Activated naive CD8-positive, alpha-beta T cell treated with anti-CD3 and anti-CD28 coated beads for 36 hours (primary cell): ENCODE data around the gene PPIF. TPM values are rescaled to one million over a fixed set of nuclear protein-coding genes. Genes with fewer than 3 reads are reported as not detected.

Experiments
- DNase-seq: peaks from one replicate; pipeline ENCODE4 v3.0.0; 2021
- H3K27ac Mint-ChIP-seq: one replicate; pipeline ENCODE4 v1.8.0; 2022; ENCODE audit warnings: mild to moderate bottlenecking, moderate library complexity, mixed read lengths
- H3K27me3 Mint-ChIP-seq: one replicate; pipeline ENCODE4 v1.8.0; 2022; ENCODE audit warnings: mild to moderate bottlenecking, mixed read lengths
- H3K36me3 Mint-ChIP-seq: one replicate; pipeline ENCODE4 v1.8.0; 2021; ENCODE audit warnings: mild to moderate bottlenecking, mixed read lengths
- H3K4me1 Mint-ChIP-seq: one replicate; pipeline ENCODE4 v1.8.0; 2021; ENCODE audit warnings: mixed read lengths
- H3K4me3 Mint-ChIP-seq: one replicate; pipeline ENCODE4 v1.8.0; 2022; ENCODE audit warnings: mild to moderate bottlenecking, moderate library complexity, mixed read lengths
- H3K9me3 Mint-ChIP-seq: one replicate; pipeline ENCODE4 v1.8.0; 2022; ENCODE audit warnings: mixed read lengths
- total RNA-seq, 2 experiments: library from RNA; stranded (reverse); gene quantifications; one replicate each; pipeline ENCODE4 v1.2.3, GENCODE V29; 2021

PPIF gene
- total RNA-seq, 2 experiments from 2014 or later: 163 to 176 TPM

GRCh38 chr10:79386637-79387465 is 39.6 kb downstream of the PPIF start:
- Mint-ChIP-seq H3K9me3 (no peaks in the 10 kb centered on the region), H3K4me1 (no peaks in the 10 kb centered on the region), H3K4me3 (no peak overlapping the region), H3K27me3 (no peaks in the 10 kb centered on the region), H3K36me3 (no peaks in the 10 kb centered on the region), H3K27ac (no peak overlapping the region)
- DNase-seq: no peak

DNA sequence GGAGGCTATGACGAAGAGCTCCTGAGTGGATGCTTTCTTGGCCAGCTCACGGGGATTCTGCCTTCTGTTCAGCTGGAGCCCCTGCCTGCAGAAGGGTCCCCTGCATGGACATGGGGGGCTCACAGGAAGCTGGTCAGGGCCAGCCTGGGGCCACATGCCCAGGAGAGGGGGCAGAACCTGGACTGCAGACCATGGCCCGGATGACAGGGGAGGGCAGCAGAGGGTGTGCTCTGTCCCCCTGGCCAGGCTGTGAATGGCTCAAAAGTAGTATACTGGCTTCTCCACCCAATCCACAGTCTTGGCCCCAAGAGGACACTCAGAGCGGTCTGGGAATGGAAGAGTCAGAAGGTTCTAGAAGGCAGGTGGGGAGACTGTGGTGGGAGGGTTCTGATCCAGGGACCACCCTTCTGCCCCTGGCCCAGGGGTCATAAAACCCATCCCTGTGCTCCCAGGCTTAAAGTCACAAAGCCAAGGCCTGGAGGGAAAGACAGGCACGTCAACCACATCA is 40.3 kb downstream of the PPIF start:
- Mint-ChIP-seq H3K4me1 (no peaks in the 10 kb centered on the region), H3K27ac (no peak overlapping the region), H3K36me3 (no peaks in the 10 kb centered on the region), H3K27me3 (no peaks in the 10 kb centered on the region), H3K9me3 (no peaks in the 10 kb centered on the region), H3K4me3 (no peak overlapping the region)
- DNase-seq: no peak

- DNase-seq: no peak
- H3K27ac Mint-ChIP-seq: no peak overlapping the region
- no peaks in the 10 kb centered on the region for H3K36me3 Mint-ChIP-seq
- H3K4me3 Mint-ChIP-seq: no peak overlapping the region
- no peaks in the 10 kb centered on the region for H3K4me1 Mint-ChIP-seq
- H3K9me3 Mint-ChIP-seq: no peaks in the 10 kb centered on the region
- no peaks in the 10 kb centered on the region for H3K27me3 Mint-ChIP-seq
Observed at GRCh38 chr10:79387974-79388850, 40.9 kb downstream of the PPIF start.

GRCh38 chr10:79390057-79390456 is 42.8 kb downstream of the PPIF start:
- H3K27me3 Mint-ChIP-seq: no peaks in the 10 kb centered on the region
- H3K27ac Mint-ChIP-seq: no peak overlapping the region
- no peaks in the 10 kb centered on the region for H3K4me1 Mint-ChIP-seq
- no peaks in the 10 kb centered on the region for H3K9me3 Mint-ChIP-seq
- H3K4me3 Mint-ChIP-seq: no peak overlapping the region
- no peak for DNase-seq
- no peaks in the 10 kb centered on the region for H3K36me3 Mint-ChIP-seq

- peak; percentile 22 for DNase-seq
- Mint-ChIP-seq H3K27ac (no peak overlapping the region), H3K4me3 (peak overlapping the region; percentile 11)
Observed at GRCh38 chr10:79390551-79391229, 43.4 kb downstream of the PPIF start.

GRCh38 chr10:79391231-79392019 is 44.2 kb downstream of the PPIF start:
- no peaks in the 10 kb centered on the region for H3K36me3 Mint-ChIP-seq
- DNase-seq: no peak
- no peaks in the 10 kb centered on the region for H3K4me1 Mint-ChIP-seq
- H3K27ac Mint-ChIP-seq: no peak overlapping the region
- no peak overlapping the region for H3K4me3 Mint-ChIP-seq
- H3K27me3 Mint-ChIP-seq: no peaks in the 10 kb centered on the region
- no peaks in the 10 kb centered on the region for H3K9me3 Mint-ChIP-seq

More at GRCh38 chr10:79390551-79391229, 43.4 kb downstream of the PPIF start:
- H3K27me3 Mint-ChIP-seq: no peaks in the 10 kb centered on the region
- H3K9me3 Mint-ChIP-seq: no peaks in the 10 kb centered on the region
- no peaks in the 10 kb centered on the region for H3K4me1 Mint-ChIP-seq
- H3K36me3 Mint-ChIP-seq: no peaks in the 10 kb centered on the region

DNA sequence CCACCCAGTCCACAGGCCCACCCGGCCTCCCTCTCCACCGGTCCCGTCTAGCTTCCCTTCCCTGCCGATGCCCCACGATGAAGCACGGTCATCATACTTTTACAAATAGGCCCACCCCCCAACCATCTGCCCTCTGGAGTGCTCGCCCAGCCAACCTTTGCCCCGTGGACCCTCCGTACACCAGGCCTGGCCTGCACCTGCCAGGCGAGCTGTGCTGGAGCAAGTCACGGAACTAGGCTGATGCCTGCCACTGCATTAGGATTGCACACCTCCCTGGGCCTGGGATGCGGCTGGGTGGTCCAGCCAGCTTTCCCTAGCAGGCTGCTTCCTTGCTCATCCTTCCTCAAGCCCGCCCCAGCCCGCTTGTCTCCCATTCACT is 44.7 kb downstream of the PPIF start:
- Mint-ChIP-seq H3K36me3 (no peaks in the 10 kb centered on the region), H3K27me3 (no peaks in the 10 kb centered on the region), H3K9me3 (no peaks in the 10 kb centered on the region), H3K4me1 (no peaks in the 10 kb centered on the region), H3K27ac (no peak overlapping the region), H3K4me3 (no peak overlapping the region)
- no peak for DNase-seq

- Mint-ChIP-seq H3K4me1 (no peaks in the 10 kb centered on the region), H3K9me3 (no peaks in the 10 kb centered on the region), H3K36me3 (no peaks in the 10 kb centered on the region), H3K27ac (no peak overlapping the region), H3K27me3 (no peaks in the 10 kb centered on the region), H3K4me3 (no peak overlapping the region)
- no peak for DNase-seq
Observed at GRCh38 chr10:79392506-79393176, 45.4 kb downstream of the PPIF start.

DNA sequence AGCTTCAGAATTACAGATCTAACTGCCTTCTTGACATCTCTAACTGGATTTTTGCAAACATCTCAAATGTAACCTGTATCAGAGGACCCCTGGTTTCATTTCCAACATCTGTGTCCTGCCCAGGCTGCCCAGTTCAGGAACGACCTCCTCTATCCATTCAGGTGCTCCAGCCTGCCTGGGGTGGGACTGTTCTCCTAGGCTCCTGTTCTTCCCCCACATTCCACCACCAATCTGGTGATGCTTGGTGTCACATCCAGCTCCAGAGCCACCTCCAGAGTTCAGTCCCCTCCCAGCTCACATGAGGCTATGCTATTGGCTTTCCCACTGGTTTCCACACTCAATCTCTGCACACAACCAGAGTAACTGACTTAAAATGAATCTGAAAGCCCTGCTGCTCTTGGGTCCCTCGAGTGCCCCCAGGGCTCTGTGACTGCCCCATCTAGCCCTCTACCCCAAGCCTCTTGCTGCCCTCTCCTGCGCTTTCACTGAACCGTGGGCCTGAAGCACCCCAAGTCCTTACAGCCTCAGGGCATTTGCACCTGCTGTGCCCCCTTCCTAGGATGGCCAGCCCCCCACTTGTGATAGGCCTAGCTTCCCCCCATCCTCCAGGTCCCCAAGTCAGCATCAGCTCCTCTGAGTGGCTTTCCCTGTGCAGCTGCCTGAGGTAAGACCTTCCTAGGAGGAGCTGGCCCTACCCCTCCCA is 46.1 kb downstream of the PPIF start:
- no peak overlapping the region for H3K27ac Mint-ChIP-seq
- H3K9me3 Mint-ChIP-seq: no peaks in the 10 kb centered on the region
- no peak for DNase-seq
- H3K4me1 Mint-ChIP-seq: no peaks in the 10 kb centered on the region
- no peaks in the 10 kb centered on the region for H3K27me3 Mint-ChIP-seq
- H3K4me3 Mint-ChIP-seq: no peak overlapping the region
- no peaks in the 10 kb centered on the region for H3K36me3 Mint-ChIP-seq

DNA sequence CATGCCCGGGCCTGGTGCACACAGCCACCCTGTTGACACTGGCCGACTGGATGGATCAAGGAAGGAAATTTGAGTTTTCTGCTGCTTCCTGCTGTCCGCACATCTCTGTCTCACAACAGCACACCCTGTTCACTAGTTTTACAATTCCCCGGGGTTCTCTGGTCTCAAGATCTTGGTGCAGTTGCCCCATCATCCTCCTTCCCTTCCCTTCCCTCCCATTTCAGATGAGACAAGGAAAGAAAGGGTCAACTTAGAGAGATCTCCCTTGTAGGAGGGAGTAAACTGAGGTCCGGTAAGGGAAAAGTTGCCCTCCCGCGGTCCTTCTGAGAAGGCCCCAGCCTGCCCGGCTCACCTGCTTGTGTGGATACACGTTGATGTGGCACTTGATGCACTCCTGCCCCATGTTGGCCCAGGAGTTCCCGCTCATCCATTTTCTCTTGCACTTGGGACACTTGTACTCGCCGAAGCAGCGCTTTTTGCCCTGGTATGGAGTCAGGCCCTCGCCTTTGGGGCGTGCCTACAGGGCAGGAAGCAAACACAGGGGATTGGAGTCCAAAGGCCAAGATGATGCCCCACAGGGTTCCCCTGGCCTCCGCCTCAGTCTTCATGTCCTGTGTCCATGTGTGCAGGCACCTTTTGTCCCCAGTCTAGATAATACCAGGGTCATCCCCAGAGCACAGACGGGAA is 46.8 kb downstream of the PPIF start:
- H3K27me3 Mint-ChIP-seq: no peaks in the 10 kb centered on the region

GRCh38 chr10:79394664-79395063 is 47.4 kb downstream of the PPIF start:
- H3K4me3 Mint-ChIP-seq: no peak overlapping the region
- peaks cover 3% of the 10 kb centered on the region for H3K27me3 Mint-ChIP-seq
- H3K36me3 Mint-ChIP-seq: no peaks in the 10 kb centered on the region
- no peak for DNase-seq
- H3K27ac Mint-ChIP-seq: no peak overlapping the region
- no peaks in the 10 kb centered on the region for H3K4me1 Mint-ChIP-seq
- H3K9me3 Mint-ChIP-seq: no peaks in the 10 kb centered on the region

More for the DNA sequence above, 46.8 kb downstream of the PPIF start:
- no peak for DNase-seq
- Mint-ChIP-seq H3K9me3 (no peaks in the 10 kb centered on the region), H3K36me3 (no peaks in the 10 kb centered on the region), H3K4me3 (no peak overlapping the region), H3K27ac (no peak overlapping the region), H3K4me1 (no peaks in the 10 kb centered on the region)

DNA sequence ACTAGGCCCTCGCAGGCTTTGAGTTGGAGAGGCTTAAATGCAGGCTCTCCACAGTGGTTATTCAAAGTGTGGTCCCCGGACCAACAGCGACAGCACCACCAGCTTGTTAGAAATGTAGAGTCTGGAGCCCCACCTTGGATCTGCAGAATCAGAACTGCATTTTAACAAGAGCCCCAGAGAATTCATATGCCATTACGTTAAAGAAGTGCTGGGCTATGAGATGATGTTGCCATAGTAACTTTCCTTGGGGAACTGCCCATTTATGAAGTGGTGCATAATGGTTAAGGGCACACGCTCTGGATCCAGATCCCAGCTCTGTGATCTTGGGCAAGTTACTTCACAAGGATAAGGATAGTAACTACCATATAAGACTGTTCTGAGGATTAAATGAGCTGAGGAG is 49.3 kb downstream of the PPIF start:
- Mint-ChIP-seq H3K9me3 (no peaks in the 10 kb centered on the region), H3K4me3 (no peak overlapping the region), H3K36me3 (no peaks in the 10 kb centered on the region), H3K27me3 (peaks cover 3% of the 10 kb centered on the region), H3K4me1 (no peaks in the 10 kb centered on the region), H3K27ac (no peak overlapping the region)
- DNase-seq: no peak

DNA sequence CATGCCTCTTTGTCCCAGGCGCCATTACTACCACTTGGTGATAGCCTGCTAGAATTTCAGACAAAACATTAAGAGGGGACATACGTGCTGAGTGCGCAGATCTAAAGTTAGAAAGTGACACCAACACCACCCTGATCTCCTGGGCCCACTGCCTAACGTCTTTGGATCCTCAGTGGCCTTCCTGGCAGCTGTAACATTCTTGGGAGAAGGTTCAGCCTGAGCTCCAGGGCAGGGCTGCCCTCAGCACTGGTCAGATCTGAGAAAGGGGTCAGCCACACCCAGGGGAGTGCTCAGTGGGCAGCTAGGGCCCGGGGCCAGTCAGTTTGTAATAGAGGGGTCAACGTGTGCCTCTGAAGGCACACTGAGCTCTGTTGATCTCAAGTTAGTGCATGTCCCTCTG is 49.8 kb downstream of the PPIF start:
- no peaks in the 10 kb centered on the region for H3K36me3 Mint-ChIP-seq
- peaks cover 3% of the 10 kb centered on the region for H3K27me3 Mint-ChIP-seq
- no peak for DNase-seq
- no peaks in the 10 kb centered on the region for H3K4me1 Mint-ChIP-seq
- H3K27ac Mint-ChIP-seq: no peak overlapping the region
- H3K4me3 Mint-ChIP-seq: no peak overlapping the region
- no peaks in the 10 kb centered on the region for H3K9me3 Mint-ChIP-seq
